K562 (cell line): Measurements from ENCODE around the gene RNLS. TPM values are rescaled to one million over a fixed set of nuclear protein-coding genes. Genes with fewer than 3 reads are reported as not detected.

Source experiments
- ATAC-seq: fragments of 200-7000 bp; cut with Tn5 transposase; 3 replicates; pipeline ENCODE4 v1.9.1; 2020; ENCODE audit warnings: moderate library complexity
- BruUV-seq: library from RNA; stranded (reverse); fragments of 400-500 nt; replicated peaks from 2 replicates; lab custom pipeline; 2021; lab: Mats Ljungman, UMichigan
- CTCF ChIA-PET: fragments of 300-600 bp; formaldehyde crosslinking; extraction: SDS; loops from one replicate; lab custom pipeline; 2021; ENCODE audit warnings: low intra/inter-chr PET ratio; lab: Yijun Ruan, JAX
- POLR2A ChIA-PET: fragments of 300-600, 350-650 bp; sonication (Branson Sonifier 250); formaldehyde crosslinking; extraction: SDS; loops from one replicate; lab custom pipeline; 2021; ENCODE audit warnings: antibody characterized with exemption, inconsistent platforms; lab: Yijun Ruan, JAX
- DNase-seq, 4 experiments: peaks; one replicate each; pipeline versions ENCODE4 v3.0.0 to v3.0.0-alpha.2; 2011 to 2018; ENCODE audit warnings: low spot score in 3 of 4, mixed read lengths in 3 of 4; ENCODE audit errors: extremely low read depth in 1 of 4
- FAIRE-seq: peaks from 2 replicates; lab custom pipeline; 2011; peaks lifted over from hg19 to GRCh38; lab: Jason Lieb, UNC
- H2AFZ ChIP-seq: 2 replicates; pipeline ENCODE4 v1.6.0; 2011; ENCODE audit warnings: low read depth, low read length, control low read depth, inconsistent platforms
- H3K27ac ChIP-seq: fragments of 200-600 bp; 3 replicates; pipeline ENCODE4 v1.8.0; 2011; ENCODE audit warnings: low read depth, mild to moderate bottlenecking, control low read depth, inconsistent platforms, low read length, moderate library complexity, mixed read lengths; ENCODE audit errors: extremely low read depth
- H3K27me3 ChIP-seq, 2 experiments: fragments of 300-600 bp in 1 of 2; 2 replicates in 1 of 2; 3 replicates in 1 of 2; pipeline versions ENCODE4 v1.6.0 to v1.8.0; 2011; ENCODE audit warnings: inconsistent platforms in 2 of 2, low read length in 2 of 2, mild to moderate bottlenecking in 1 of 2, mixed read lengths in 1 of 2, moderate library complexity in 1 of 2; ENCODE audit not compliant: control insufficient read depth in 2 of 2, insufficient read depth in 2 of 2
- H3K36me3 ChIP-seq: fragments of 300-600 bp; 3 replicates; pipeline ENCODE4 v1.8.0; 2011; ENCODE audit warnings: mild to moderate bottlenecking, low read length, inconsistent platforms; ENCODE audit not compliant: control insufficient read depth, insufficient read depth
- H3K4me1 ChIP-seq, 2 experiments: fragments of 200-600 bp in 1 of 2; replicated peaks in 1 of 2; 2 replicates in 1 of 2; 3 replicates in 1 of 2; pipeline versions ENCODE4 v1.5.1 to v1.8.0; 2011; ENCODE audit warnings: inconsistent platforms in 2 of 2, low read length in 2 of 2, mild to moderate bottlenecking in 1 of 2, mixed read lengths in 1 of 2, moderate library complexity in 1 of 2; ENCODE audit not compliant: control insufficient read depth in 2 of 2, insufficient read depth in 2 of 2
- H3K4me2 ChIP-seq: 2 replicates; pipeline ENCODE4 v1.6.1; 2011; ENCODE audit warnings: low read length, control low read depth, inconsistent platforms, mixed read lengths; ENCODE audit not compliant: insufficient read depth
- H3K4me3 ChIP-seq: fragments of 200-600 bp; sonication (generic), shearing (Covaris generic); 2 replicates; pipeline ENCODE4 v1.5.1; 2016; ENCODE audit warnings: control low read depth, inconsistent platforms
- H3K79me2 ChIP-seq: fragments of 200-600 bp; 3 replicates; pipeline ENCODE4 v1.8.0; 2011; ENCODE audit warnings: low read length, inconsistent platforms; ENCODE audit not compliant: control insufficient read depth, insufficient read depth
- H3K9ac ChIP-seq, 2 experiments: 2 replicates each; pipeline versions ENCODE4 v1.6.0 to v1.6.1; 2011; ENCODE audit warnings: low read depth in 2 of 2, low read length in 2 of 2, control low read depth in 1 of 2, inconsistent platforms in 1 of 2, mild to moderate bottlenecking in 1 of 2, mixed read lengths in 1 of 2; ENCODE audit not compliant: insufficient read depth in 1 of 2
- H3K9me1 ChIP-seq: one replicate; pipeline ENCODE4 v1.6.0; 2011; ENCODE audit warnings: inconsistent platforms, mild to moderate bottlenecking, low read length, moderate library complexity; ENCODE audit not compliant: control insufficient read depth, insufficient read depth
- H3K9me3 ChIP-seq: replicated peaks from 2 replicates; pipeline ENCODE4 v1.5.1; 2011; ENCODE audit warnings: low read depth, low read length, inconsistent platforms; ENCODE audit not compliant: control insufficient read depth, insufficient read depth
- H4K20me1 ChIP-seq: replicated peaks from 2 replicates; pipeline ENCODE4 v1.6.1; 2011; ENCODE audit warnings: low read length, inconsistent platforms, mixed read lengths; ENCODE audit not compliant: control insufficient read depth, insufficient read depth
- EGR1 ChIP-seq: fragments of 450-650 bp; conservative IDR thresholded peaks from 2 replicates; pipeline ENCODE4 v1.6.1; 2017; ENCODE audit warnings: mild to moderate bottlenecking
- FOXJ3 ChIP-seq: sonication (generic); formaldehyde crosslinking; IDR thresholded peaks from 2 replicates; pipeline ENCODE4 v1.4.0; 2020; ENCODE audit warnings: mild to moderate bottlenecking, missing genetic modification reagents
- KDM5B ChIP-seq: fragments of 200-600 bp; sonication (generic); IDR thresholded peaks from 2 replicates; pipeline ENCODE4 v1.6.1; 2012; ENCODE audit warnings: low read depth, mild to moderate bottlenecking, moderate library complexity, low read length, control low read depth, inconsistent platforms; ENCODE audit not compliant: insufficient replicate concordance
- KLF10 ChIP-seq: fragments of 250-450 bp; sonication (Bioruptor Pico); IDR thresholded peaks from 2 replicates; pipeline ENCODE4 v1.6.1; 2021; ENCODE audit warnings: matching md5 sums
- MCM5 ChIP-seq: fragments of 450-650 bp; IDR thresholded peaks from 2 replicates; pipeline ENCODE4 v1.6.1; 2016; ENCODE audit warnings: low read depth
- NR4A1 ChIP-seq, 2 experiments: fragments of 250-450 bp in 1 of 2; fragments of 450-650 bp in 1 of 2; sonication (Bioruptor Pico) in 1 of 2; IDR thresholded peaks; 2 replicates each; pipeline versions ENCODE4 v1.4.0 to v1.6.1; 2016 to 2020; ENCODE audit warnings: mild to moderate bottlenecking in 2 of 2, missing compliant biosample characterization in 1 of 2, missing genetic modification characterization in 1 of 2, moderate library complexity in 1 of 2
- PBX2 ChIP-seq, 2 experiments: IDR thresholded peaks in 1 of 2; conservative IDR thresholded peaks in 1 of 2; 2 replicates each; pipeline ENCODE4 v1.6.1; 2016; ENCODE audit warnings: low read depth in 2 of 2, mild to moderate bottlenecking in 1 of 2, missing compliant biosample characterization in 1 of 2, missing genetic modification characterization in 1 of 2, moderate library complexity in 1 of 2
- SNAPC5 ChIP-seq: fragments of 250-450 bp; sonication (Bioruptor Pico); IDR thresholded peaks from 2 replicates; pipeline ENCODE4 v1.8.0; 2021; ENCODE audit warnings: moderate library complexity, mild to moderate bottlenecking, inconsistent platforms
- WHSC1 ChIP-seq: IDR thresholded peaks from one replicate; pipeline ENCODE4 v1.6.1; 2012; ENCODE audit warnings: low read length, control low read depth, inconsistent platforms
- ZKSCAN1 ChIP-seq: fragments of 150-350 bp; IDR thresholded peaks from 2 replicates; pipeline ENCODE4 v1.6.1; 2016; ENCODE audit warnings: low read depth, low read length
- ZNF133 ChIP-seq: fragments of 250-450 bp; sonication (Bioruptor Pico); IDR thresholded peaks from 2 replicates; pipeline ENCODE4 v1.4.0; 2020; ENCODE audit warnings: mild to moderate bottlenecking
- ZNF134 ChIP-seq: fragments of 250-450 bp; sonication (Bioruptor Pico); conservative IDR thresholded peaks from 2 replicates; pipeline ENCODE4 v1.4.0; 2020
- ZNF583 ChIP-seq: fragments of 250-450 bp; sonication (Bioruptor Pico); IDR thresholded peaks from 2 replicates; pipeline ENCODE4 v1.4.0; 2020
- WGBS: fragments of 100-300 bp; shearing (Covaris generic); methylation state at CpG from one replicate; pipeline ENCODE4 v1.1.6; 2016; ENCODE audit warnings: low coverage, mixed read lengths; ENCODE audit not compliant: insufficient coverage; ENCODE audit errors: missing lambda C conversion rate; 5-methylcytosine and 5-hydroxymethylcytosine counted together
- in situ Hi-C: fragments of 300-500 bp; cut with MboI; formaldehyde crosslinking; loops from 4 replicates; pipeline ENCODE4 v1.15.0; 2018; ENCODE audit warnings: inconsistent platforms, mixed read lengths
- intact Hi-C: fragments of 100-400 bp; cut with micrococcal nuclease; formaldehyde crosslinking; loops from 2 replicates; pipeline ENCODE4 v1.14.2; 2022
- polyA plus RNA-seq, 8 experiments: library from polyadenylated mRNA; depleted of rRNA in 4 of 8; stranded (reverse) in 5 of 8; unstranded in 3 of 8; fragments of >200 nt; fragmentation: Nextera tagmentation in 2 of 8; fragmentation: Illumina TruSeq in 1 of 8; extraction: Ambion mirVana in 2 of 8; extraction: Trizol in 1 of 8; gene quantifications; 2 replicates each; pipeline versions ENCODE4 v1.2.1 to v1.2.3, GENCODE V29; 2011 to 2014; ENCODE audit warnings: inconsistent platforms in 1 of 8, missing spikeins in 1 of 8
- total RNA-seq, 7 experiments: library from RNA; depleted of rRNA in 6 of 7; stranded (reverse); fragments of >200 nt in 6 of 7; fragmentation: Illumina TruSeq in 2 of 7; extraction: Trizol in 2 of 7; gene quantifications; 2 replicates each; pipeline versions ENCODE4 v1.2.1 to v1.2.3, GENCODE V29; 2011 to 2021; ENCODE audit warnings: low replicate concordance in 1 of 7

The RNLS gene
- total and polyA plus RNA-seq, 9 of the 15 experiments (the other 6 are each of a cell fraction or from before 2014, with no cell fraction given) = 0.14 to 0.72 (median 0.41) TPM; not detected in 3

GRCh38 chr10:88493691-88494483 is 89.2 kb downstream of the RNLS start:
- Histone ChIP-seq H3K36me3 (no peaks in the 10 kb centered on the region), H3K27ac (no peak overlapping the region), H3K9me3 (no peaks in the 10 kb centered on the region), H3K4me1 (no peaks in the 10 kb centered on the region), H3K4me3 (no peak overlapping the region), H3K4me2 (no peak overlapping the region), H3K27me3 (no peaks in the 10 kb centered on the region), H2AFZ (no peak overlapping the region), H3K79me2 (no peaks in the 10 kb centered on the region), H3K9me1 (no peaks in the 10 kb centered on the region), H3K9ac (no peak overlapping the region), H4K20me1 (no peaks in the 10 kb centered on the region)
- POLR2A ChIA-PET = no interaction called here
- no TSS peak for BruUV-seq
- WGBS = 0% methylated on average over 3 of the region's 3 CpGs
- ATAC-seq = no peak
- intact Hi-C loops = no loop called here
- CTCF ChIA-PET = no interaction called here
- DNase-seq = no peak
- in situ Hi-C loops = no loop called here
- no peak for TF ChIP-seq ZNF134
- no peak for TF ChIP-seq KDM5B
- no peak for TF ChIP-seq MCM5
- no peak for TF ChIP-seq ZKSCAN1
- TF ChIP-seq PBX2 (CRISPR knock-in tag; IDR thresholded peaks at IDR 0.05; ENCODE audit: low read depth) = no peak
- no peak for TF ChIP-seq PBX2 (tag; conservative IDR thresholded peaks at IDR 0.05; ENCODE audit: low read depth)
- no peak for TF ChIP-seq ZNF583 (CRISPR knock-in tag)
- TF ChIP-seq NR4A1 (CRISPR knock-in tag; IDR thresholded peaks at IDR 0.05) = no peak
- TF ChIP-seq NR4A1 (tag; IDR thresholded peaks at IDR 0.05) = no peak
- no peak for TF ChIP-seq KLF10 (CRISPR knock-in tag)
- TF ChIP-seq WHSC1 = no peak
- TF ChIP-seq SNAPC5 (CRISPR knock-in tag) = no peak
- no peak for TF ChIP-seq ZNF133 (CRISPR knock-in tag)
- no peak for TF ChIP-seq EGR1
- no peak for TF ChIP-seq FOXJ3
- no peak for FAIRE-seq
